HUES48 (cell line): Measurements from ENCODE around the gene C10orf143.

Experiments used
- H3K27ac ChIP-seq: one replicate; pipeline ENCODE4 v1.7.0; 2013; ENCODE audit warnings: low read depth, low read length, inconsistent platforms
- H3K27me3 ChIP-seq: 2 replicates; pipeline ENCODE4 v1.6.1; 2013; ENCODE audit warnings: mild to moderate bottlenecking, low read length; ENCODE audit not compliant: control insufficient read depth, insufficient read depth
- H3K36me3 ChIP-seq: 2 replicates; pipeline ENCODE4 v1.6.1; 2013; ENCODE audit warnings: low read length; ENCODE audit not compliant: control insufficient read depth, insufficient read depth
- H3K4me1 ChIP-seq: 2 replicates; pipeline ENCODE4 v1.6.1; 2013; ENCODE audit warnings: mild to moderate bottlenecking, low read length; ENCODE audit not compliant: control insufficient read depth, insufficient read depth
- H3K4me3 ChIP-seq: 2 replicates; pipeline ENCODE4 v1.5.1; 2013; ENCODE audit warnings: mild to moderate bottlenecking, low read depth, low read length
- H3K9ac ChIP-seq: 2 replicates; pipeline ENCODE4 v1.6.1; 2013; ENCODE audit warnings: mild to moderate bottlenecking, low read depth, low read length, moderate library complexity
- H3K9me3 ChIP-seq: 2 replicates; pipeline ENCODE4 v1.6.1; 2013; ENCODE audit warnings: low read length; ENCODE audit not compliant: control insufficient read depth, insufficient read depth

C10orf143 gene

GRCh38 chr10:130054021-130054420 lies 56.6 kb downstream of the C10orf143 start:
- no peaks in the 10 kb centered on the region for H3K27me3 ChIP-seq
- no peak overlapping the region for H3K4me3 ChIP-seq
- no peaks in the 10 kb centered on the region for H3K4me1 ChIP-seq
- peaks cover 4% of the 10 kb centered on the region for H3K9me3 ChIP-seq
- no peak overlapping the region for H3K27ac ChIP-seq
- H3K9ac ChIP-seq, result no peak overlapping the region
- H3K36me3 ChIP-seq, result no peaks in the 10 kb centered on the region

- no peaks in the 10 kb centered on the region for H3K4me1 ChIP-seq
- H3K4me3 ChIP-seq, result no peak overlapping the region
- H3K27me3 ChIP-seq, result no peaks in the 10 kb centered on the region
- H3K9me3 ChIP-seq, result peaks cover 4% of the 10 kb centered on the region
- no peaks in the 10 kb centered on the region for H3K36me3 ChIP-seq
- H3K27ac ChIP-seq, result no peak overlapping the region
- no peak overlapping the region for H3K9ac ChIP-seq
These were observed 57.1 kb downstream of the C10orf143 start for GRCh38 chr10:130053561-130053960.

- H3K9ac ChIP-seq, result no peak overlapping the region
- no peaks in the 10 kb centered on the region for H3K4me1 ChIP-seq
- H3K36me3 ChIP-seq, result no peaks in the 10 kb centered on the region
- H3K27ac ChIP-seq, result no peak overlapping the region
- no peaks in the 10 kb centered on the region for H3K27me3 ChIP-seq
- H3K4me3 ChIP-seq, result no peak overlapping the region
- peaks cover 4% of the 10 kb centered on the region for H3K9me3 ChIP-seq
These were observed 58.4 kb downstream of the C10orf143 start for GRCh38 chr10:130052193-130052592.

- peaks cover 4% of the 10 kb centered on the region for H3K9me3 ChIP-seq
- H3K27ac ChIP-seq, result no peak overlapping the region
- no peak overlapping the region for H3K9ac ChIP-seq
- no peaks in the 10 kb centered on the region for H3K36me3 ChIP-seq
- H3K4me1 ChIP-seq, result no peaks in the 10 kb centered on the region
- H3K4me3 ChIP-seq, result no peak overlapping the region
- H3K27me3 ChIP-seq, result no peaks in the 10 kb centered on the region
These were observed 59.9 kb downstream of the C10orf143 start for GRCh38 chr10:130050721-130051120.

GRCh38 chr10:130049987-130050386 lies 60.6 kb downstream of the C10orf143 start:
- Histone ChIP-seq H3K4me3 (no peak overlapping the region), H3K9me3 (peaks cover 4% of the 10 kb centered on the region)

GRCh38 chr10:130049244-130049643 lies 61.4 kb downstream of the C10orf143 start:
- Histone ChIP-seq H3K4me1 (no peaks in the 10 kb centered on the region), H3K9me3 (peaks cover 4% of the 10 kb centered on the region), H3K27me3 (no peaks in the 10 kb centered on the region), H3K9ac (no peak overlapping the region), H3K36me3 (no peaks in the 10 kb centered on the region), H3K27ac (no peak overlapping the region), H3K4me3 (no peak overlapping the region)

More at GRCh38 chr10:130049987-130050386, 60.6 kb downstream of the C10orf143 start:
- Histone ChIP-seq H3K9ac (no peak overlapping the region), H3K4me1 (no peaks in the 10 kb centered on the region), H3K27ac (no peak overlapping the region), H3K36me3 (no peaks in the 10 kb centered on the region), H3K27me3 (no peaks in the 10 kb centered on the region)

- H3K36me3 ChIP-seq, result no peaks in the 10 kb centered on the region
- peaks cover under 1% of the 10 kb centered on the region for H3K4me1 ChIP-seq
- H3K27ac ChIP-seq, result no peak overlapping the region
- no peaks in the 10 kb centered on the region for H3K9me3 ChIP-seq
- H3K27me3 ChIP-seq, result no peaks in the 10 kb centered on the region
- H3K9ac ChIP-seq, result no peak overlapping the region
- no peak overlapping the region for H3K4me3 ChIP-seq
These were observed 62.5 kb downstream of the C10orf143 start for GRCh38 chr10:130048081-130048480.

- no peaks in the 10 kb centered on the region for H3K36me3 ChIP-seq
- no peak overlapping the region for H3K27ac ChIP-seq
- H3K27me3 ChIP-seq, result no peaks in the 10 kb centered on the region
- H3K4me1 ChIP-seq, result peaks cover 8% of the 10 kb centered on the region
- no peak overlapping the region for H3K4me3 ChIP-seq
- H3K9me3 ChIP-seq, result no peaks in the 10 kb centered on the region
- no peak overlapping the region for H3K9ac ChIP-seq
These were observed 63.3 kb downstream of the C10orf143 start for GRCh38 chr10:130047336-130047735.

- Histone ChIP-seq H3K9ac (no peak overlapping the region), H3K27me3 (no peaks in the 10 kb centered on the region), H3K4me3 (no peak overlapping the region), H3K4me1 (peaks cover 8% of the 10 kb centered on the region), H3K9me3 (no peaks in the 10 kb centered on the region), H3K27ac (no peak overlapping the region), H3K36me3 (no peaks in the 10 kb centered on the region)
These were observed 64.0 kb downstream of the C10orf143 start for GRCh38 chr10:130046591-130046990.

- H3K9ac ChIP-seq, result no peak overlapping the region
- no peak overlapping the region for H3K27ac ChIP-seq
- H3K36me3 ChIP-seq, result no peaks in the 10 kb centered on the region
- H3K9me3 ChIP-seq, result no peaks in the 10 kb centered on the region
- peaks cover 8% of the 10 kb centered on the region for H3K4me1 ChIP-seq
- no peaks in the 10 kb centered on the region for H3K27me3 ChIP-seq
- no peak overlapping the region for H3K4me3 ChIP-seq
These were observed 64.8 kb downstream of the C10orf143 start for GRCh38 chr10:130045801-130046321.

GRCh38 chr10:130045091-130045652 lies 65.5 kb downstream of the C10orf143 start:
- H3K27ac ChIP-seq, result no peak overlapping the region
- no peaks in the 10 kb centered on the region for H3K9me3 ChIP-seq
- no peak overlapping the region for H3K4me3 ChIP-seq
- H3K27me3 ChIP-seq, result no peaks in the 10 kb centered on the region
- no peak overlapping the region for H3K9ac ChIP-seq
- peaks cover 8% of the 10 kb centered on the region for H3K4me1 ChIP-seq
- H3K36me3 ChIP-seq, result no peaks in the 10 kb centered on the region
